ENCODE data around the gene SULT1E1. TPM values are rescaled to one million over a fixed set of nuclear protein-coding genes. Genes with fewer than 3 reads are reported as not detected.

SULT1E1 gene
- total RNA-seq, 1 donor from 2014 or later: not detected

- TF ChIP-seq, protein P1, sequence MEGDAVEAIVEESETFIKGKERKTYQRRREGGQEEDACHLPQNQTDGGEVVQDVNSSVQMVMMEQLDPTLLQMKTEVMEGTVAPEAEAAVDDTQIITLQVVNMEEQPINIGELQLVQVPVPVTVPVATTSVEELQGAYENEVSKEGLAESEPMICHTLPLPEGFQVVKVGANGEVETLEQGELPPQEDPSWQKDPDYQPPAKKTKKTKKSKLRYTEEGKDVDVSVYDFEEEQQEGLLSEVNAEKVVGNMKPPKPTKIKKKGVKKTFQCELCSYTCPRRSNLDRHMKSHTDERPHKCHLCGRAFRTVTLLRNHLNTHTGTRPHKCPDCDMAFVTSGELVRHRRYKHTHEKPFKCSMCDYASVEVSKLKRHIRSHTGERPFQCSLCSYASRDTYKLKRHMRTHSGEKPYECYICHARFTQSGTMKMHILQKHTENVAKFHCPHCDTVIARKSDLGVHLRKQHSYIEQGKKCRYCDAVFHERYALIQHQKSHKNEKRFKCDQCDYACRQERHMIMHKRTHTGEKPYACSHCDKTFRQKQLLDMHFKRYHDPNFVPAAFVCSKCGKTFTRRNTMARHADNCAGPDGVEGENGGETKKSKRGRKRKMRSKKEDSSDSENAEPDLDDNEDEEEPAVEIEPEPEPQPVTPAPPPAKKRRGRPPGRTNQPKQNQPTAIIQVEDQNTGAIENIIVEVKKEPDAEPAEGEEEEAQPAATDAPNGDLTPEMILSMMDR (IDR thresholded peaks at IDR 0.05; ENCODE audit: borderline replicate concordance): no peak
- no peak for DNase-seq
- Histone ChIP-seq H3K36me3 (no peaks in the 10 kb centered on the region), H3K9me3 (replicated peaks) (no peaks in the 10 kb centered on the region), H3K27me3 (ENCODE audit: low read depth) (no peaks in the 10 kb centered on the region), H3K4me1 (no peaks in the 10 kb centered on the region), H3K4me3 (no peak overlapping the region), H3K27ac (replicated peaks) (no peak overlapping the region)
- intact Hi-C loops (cut with micrococcal nuclease): no loop called here
Observed at GRCh38 chr4:69849297-69849696, 10.6 kb downstream of the SULT1E1 start.

- DNase-seq: no peak
- Histone ChIP-seq H3K27me3 (ENCODE audit: low read depth) (no peaks in the 10 kb centered on the region), H3K4me3 (no peak overlapping the region), H3K4me1 (no peaks in the 10 kb centered on the region), H3K36me3 (no peaks in the 10 kb centered on the region), H3K27ac (replicated peaks) (no peak overlapping the region), H3K9me3 (replicated peaks) (no peaks in the 10 kb centered on the region)
- intact Hi-C loops (cut with micrococcal nuclease): no loop called here
- TF ChIP-seq, protein P1 (IDR thresholded peaks at IDR 0.05; ENCODE audit: borderline replicate concordance): no peak
Observed at GRCh38 chr4:69848028-69848427, 11.9 kb downstream of the SULT1E1 start.

DNA sequence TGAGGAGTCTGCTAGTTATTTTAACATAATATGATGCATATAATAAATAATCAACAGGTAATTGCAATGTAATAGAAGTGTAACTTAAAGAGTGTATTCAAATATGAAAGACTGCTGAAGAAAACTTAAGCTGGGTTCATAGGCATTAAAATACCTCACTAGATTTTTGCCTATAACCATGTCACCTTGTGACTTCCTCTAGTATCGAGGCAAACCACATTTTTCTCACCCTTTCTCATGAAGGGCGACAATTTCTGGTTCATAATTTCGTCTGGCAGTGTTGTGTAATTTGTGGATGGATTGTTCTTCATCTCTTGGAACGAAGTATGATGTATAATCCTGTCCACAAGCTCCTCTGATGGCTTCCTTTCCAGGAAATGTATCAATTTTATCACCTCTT lies 16.0 kb downstream of the SULT1E1 start:
- TF ChIP-seq, protein P1 (IDR thresholded peaks at IDR 0.05; ENCODE audit: borderline replicate concordance): no peak
- no peaks in the 10 kb centered on the region for H3K36me3 ChIP-seq
- H3K4me1 ChIP-seq: no peaks in the 10 kb centered on the region
- H3K27me3 ChIP-seq (ENCODE audit: low read depth): no peaks in the 10 kb centered on the region
- no peaks in the 10 kb centered on the region for H3K9me3 ChIP-seq (replicated peaks)
- intact Hi-C loops (cut with micrococcal nuclease): no loop called here
- DNase-seq: no peak
- H3K27ac ChIP-seq (replicated peaks): no peak overlapping the region
- no peak overlapping the region for H3K4me3 ChIP-seq

- TF ChIP-seq, protein P1 (IDR thresholded peaks at IDR 0.05; ENCODE audit: borderline replicate concordance): no peak
- Histone ChIP-seq H3K4me3 (no peak overlapping the region), H3K4me1 (no peaks in the 10 kb centered on the region), H3K27ac (replicated peaks) (no peak overlapping the region), H3K9me3 (replicated peaks) (no peaks in the 10 kb centered on the region), H3K36me3 (no peaks in the 10 kb centered on the region), H3K27me3 (ENCODE audit: low read depth) (no peaks in the 10 kb centered on the region)
- intact Hi-C loops (cut with micrococcal nuclease): no loop called here
- no peak for DNase-seq
Observed at GRCh38 chr4:69843301-69843700, 16.6 kb downstream of the SULT1E1 start.

GRCh38 chr4:69838977-69839376 lies 21.0 kb downstream of the SULT1E1 start:
- H3K27ac ChIP-seq (replicated peaks): no peak overlapping the region
- H3K27me3 ChIP-seq (ENCODE audit: low read depth): no peaks in the 10 kb centered on the region
- no peaks in the 10 kb centered on the region for H3K4me1 ChIP-seq
- DNase-seq: no peak
- TF ChIP-seq, protein P1 (IDR thresholded peaks at IDR 0.05; ENCODE audit: borderline replicate concordance): no peak
- intact Hi-C loops (cut with micrococcal nuclease): no loop called here
- H3K36me3 ChIP-seq: no peaks in the 10 kb centered on the region
- no peaks in the 10 kb centered on the region for H3K9me3 ChIP-seq (replicated peaks)
- H3K4me3 ChIP-seq: no peak overlapping the region

DNA sequence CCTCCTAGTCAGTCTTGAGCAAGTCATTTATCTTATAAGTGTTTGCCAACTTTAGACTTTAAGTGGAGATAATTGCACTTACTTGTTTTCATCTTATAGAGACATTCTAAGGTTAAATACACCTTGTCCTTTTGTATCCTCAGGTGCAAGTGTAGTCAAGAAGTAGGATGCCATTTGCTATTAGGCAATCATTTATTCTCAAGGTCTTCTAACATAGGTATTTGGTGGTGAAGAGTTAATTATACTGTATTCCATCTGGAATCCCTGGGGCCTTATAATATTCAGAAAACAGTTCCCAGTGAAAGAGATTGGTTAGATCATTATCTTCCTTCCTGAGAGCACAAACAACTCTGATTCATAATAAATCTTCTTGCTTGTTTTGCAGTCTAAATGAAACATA lies 23.7 kb downstream of the SULT1E1 start:
- Histone ChIP-seq H3K27ac (replicated peaks) (no peak overlapping the region), H3K9me3 (replicated peaks) (no peaks in the 10 kb centered on the region), H3K36me3 (no peaks in the 10 kb centered on the region), H3K4me1 (no peaks in the 10 kb centered on the region), H3K4me3 (no peak overlapping the region), H3K27me3 (ENCODE audit: low read depth) (no peaks in the 10 kb centered on the region)
- intact Hi-C loops (cut with micrococcal nuclease): no loop called here
- DNase-seq: no peak
- TF ChIP-seq, protein P1 (IDR thresholded peaks at IDR 0.05; ENCODE audit: borderline replicate concordance): no peak

Measured in left ventricle myocardium inferior (tissue), 1 donor.